ENCODE data around the gene SLC16A12. TPM values are rescaled to one million over a fixed set of nuclear protein-coding genes. Genes with fewer than 3 reads are reported as not detected.

Gene SLC16A12
- total RNA-seq, 1 donor from 2014 or later: 1.9 TPM

- H3K36me3 ChIP-seq: no peaks in the 10 kb centered on the region
- H3K4me1 ChIP-seq: no peaks in the 10 kb centered on the region
- no peaks in the 10 kb centered on the region for H3K9me3 ChIP-seq
- DNase-seq (no peak), ATAC-seq (no peak)
- TF ChIP-seq CTCF (IDR thresholded peaks at IDR 0.05): no peak
- H3K27ac ChIP-seq: no peak overlapping the region
- no peaks in the 10 kb centered on the region for H3K27me3 ChIP-seq
- intact Hi-C loops (cut with DNase I): no loop called here
- H3K4me3 ChIP-seq: no peak overlapping the region
These were observed 40.8 kb downstream of the SLC16A12 start for GRCh38 chr10:89494575-89494974.

GRCh38 chr10:89494068-89494467 lies 41.3 kb downstream of the SLC16A12 start:
- Histone ChIP-seq H3K27ac (no peak overlapping the region), H3K9me3 (no peaks in the 10 kb centered on the region), H3K27me3 (no peaks in the 10 kb centered on the region), H3K36me3 (no peaks in the 10 kb centered on the region), H3K4me3 (no peak overlapping the region), H3K4me1 (no peaks in the 10 kb centered on the region)
- TF ChIP-seq CTCF (IDR thresholded peaks at IDR 0.05): no peak
- DNase-seq: no peak
- intact Hi-C loops (cut with DNase I): no loop called here
- no peak for ATAC-seq

DNA sequence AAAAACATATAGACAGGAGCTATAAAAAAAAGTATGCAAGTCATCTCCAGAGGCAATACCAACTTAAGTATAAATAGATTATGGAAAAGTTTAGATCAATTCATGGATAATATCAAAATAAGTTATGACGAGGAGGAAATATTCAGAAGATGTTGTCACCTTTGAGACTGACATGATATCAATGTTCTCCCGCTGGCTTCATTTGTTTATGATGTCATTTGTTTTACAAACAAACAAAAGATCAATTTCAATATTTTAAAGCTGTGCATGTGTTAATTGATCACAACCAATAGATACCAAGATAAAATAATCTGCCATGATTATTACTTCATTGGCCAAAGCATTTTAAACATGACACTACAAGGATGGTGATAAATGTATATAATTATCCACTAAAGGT lies 43.5 kb downstream of the SLC16A12 start:
- H3K27me3 ChIP-seq: no peaks in the 10 kb centered on the region
- H3K9me3 ChIP-seq: no peaks in the 10 kb centered on the region
- no peaks in the 10 kb centered on the region for H3K4me1 ChIP-seq
- ATAC-seq (no peak), DNase-seq (no peak)
- H3K36me3 ChIP-seq: no peaks in the 10 kb centered on the region
- no peak overlapping the region for H3K27ac ChIP-seq
- no peak for TF ChIP-seq CTCF (IDR thresholded peaks at IDR 0.05)
- no peak overlapping the region for H3K4me3 ChIP-seq
- intact Hi-C loops (cut with DNase I): no loop called here

DNA sequence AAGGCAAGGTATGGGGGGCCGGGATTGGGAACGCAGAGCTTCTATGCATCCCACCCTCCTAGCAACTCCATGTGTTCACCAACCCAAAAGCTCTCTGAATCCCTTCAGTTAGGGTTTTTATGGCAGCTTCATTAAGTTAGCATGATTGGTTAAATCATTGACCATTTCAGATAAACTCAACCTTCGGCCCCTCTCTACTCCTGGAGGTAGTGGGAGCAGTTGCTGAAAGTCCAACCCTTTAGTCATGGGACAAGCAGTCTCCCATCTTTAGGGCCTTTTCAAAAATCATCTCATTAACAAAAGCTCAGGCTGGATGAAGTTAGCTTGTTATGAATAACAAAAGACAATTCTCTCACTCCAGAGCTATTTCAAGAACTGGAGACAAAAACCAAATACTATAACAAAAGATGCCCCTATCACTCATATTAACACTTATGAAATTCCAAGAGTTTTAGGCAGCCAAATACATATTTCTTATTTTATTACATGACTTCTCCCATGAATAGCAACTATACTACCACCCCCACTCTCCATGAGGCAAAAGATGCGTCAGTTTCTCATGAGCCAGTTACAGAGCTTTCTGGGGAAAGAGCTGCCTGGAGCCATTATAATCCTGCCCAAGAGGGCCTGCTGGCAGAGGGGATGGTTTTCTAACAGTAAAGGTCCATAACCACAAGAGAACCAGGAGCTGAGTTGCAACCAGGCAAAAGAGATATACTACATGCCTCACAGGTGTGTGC lies 44.6 kb downstream of the SLC16A12 start:
- no peaks in the 10 kb centered on the region for H3K36me3 ChIP-seq
- no peak overlapping the region for H3K4me3 ChIP-seq
- no peaks in the 10 kb centered on the region for H3K9me3 ChIP-seq
- H3K27me3 ChIP-seq: no peaks in the 10 kb centered on the region
- H3K4me1 ChIP-seq: no peaks in the 10 kb centered on the region
- TF ChIP-seq CTCF (IDR thresholded peaks at IDR 0.05): no peak
- DNase-seq (no peak), ATAC-seq (no peak)
- intact Hi-C loops (cut with DNase I): no loop called here
- no peak overlapping the region for H3K27ac ChIP-seq

DNA sequence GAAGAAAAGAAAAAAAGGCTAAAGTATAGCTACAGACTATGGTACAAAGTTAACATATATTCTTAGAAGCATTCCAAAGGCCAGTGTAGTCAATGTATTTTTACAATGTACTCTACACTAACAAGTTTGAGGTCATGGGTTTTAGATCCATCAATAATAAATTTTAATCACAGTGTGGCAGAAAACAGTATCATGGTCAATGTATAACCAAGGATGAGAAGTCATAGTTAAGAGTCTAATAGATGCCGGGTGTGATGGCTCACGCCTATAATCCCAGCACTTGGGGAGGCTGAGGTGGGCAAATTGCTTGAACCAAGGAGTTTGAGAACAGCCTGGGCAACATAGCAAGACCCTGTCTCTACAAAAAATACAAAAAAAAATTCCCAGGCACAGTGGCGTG lies 53.1 kb downstream of the SLC16A12 start:
- Histone ChIP-seq H3K4me3 (no peak overlapping the region), H3K27ac (peak overlapping the region; percentile 72), H3K9me3 (no peaks in the 10 kb centered on the region), H3K36me3 (no peaks in the 10 kb centered on the region), H3K27me3 (no peaks in the 10 kb centered on the region), H3K4me1 (peaks cover 20% of the 10 kb centered on the region)
- no peak for TF ChIP-seq CTCF (IDR thresholded peaks at IDR 0.05)
- ATAC-seq (no peak), DNase-seq (no peak)
- intact Hi-C loops (cut with DNase I): no loop called here

GRCh38 chr10:89481662-89482061 lies 53.7 kb downstream of the SLC16A12 start:
- intact Hi-C loops (cut with DNase I): no loop called here
- peak; percentile 53 for ATAC-seq
- DNase-seq: no peak
- H3K36me3 ChIP-seq: no peaks in the 10 kb centered on the region
- H3K4me1 ChIP-seq: peaks cover 21% of the 10 kb centered on the region
- no peak for TF ChIP-seq CTCF (IDR thresholded peaks at IDR 0.05)
- H3K27ac ChIP-seq: peak overlapping the region; percentile 72
- H3K9me3 ChIP-seq: no peaks in the 10 kb centered on the region
- no peak overlapping the region for H3K4me3 ChIP-seq
- H3K27me3 ChIP-seq: no peaks in the 10 kb centered on the region

Data from upper lobe of right lung (tissue), 1 donor.